Esophagus squamous epithelium (tissue), 5 donors: ENCODE data around the gene RASGEF1C. TPM values are rescaled to one million over a fixed set of nuclear protein-coding genes. Genes with fewer than 3 reads are reported as not detected.

Experiments
- DNase-seq: peaks from one replicate; lab custom pipeline; 2025; lab: John Stamatoyannopoulos, UW
- H3K27ac ChIP-seq, 4 donors: fragments of 200-600 bp; sonication (generic); one replicate each; pipeline ENCODE4 v1.5.1; 2016 to 2019; ENCODE audit warnings: mild to moderate bottlenecking in 1 of 4
- H3K27me3 ChIP-seq, 4 donors: fragments of 200-600 bp; sonication (generic); 1 replicate in 3 of 4; 2 replicates in 1 of 4; pipeline versions ENCODE4 v1.5.1 to v1.6.0; 2017 to 2021; ENCODE audit warnings: antibody characterized with exemption in 1 of 4
- H3K36me3 ChIP-seq, 3 donors: fragments of 200-600 bp; sonication (generic); one replicate each; pipeline ENCODE4 v1.5.1; 2016 to 2019
- H3K4me1 ChIP-seq, 3 donors: fragments of 200-600 bp; sonication (generic); one replicate each; pipeline ENCODE4 v1.5.1; 2017 to 2019
- H3K4me3 ChIP-seq, 4 donors: fragments of 200-600 bp; sonication (generic); 1 replicate in 3 of 4; 2 replicates in 1 of 4; pipeline ENCODE4 v1.5.1; 2016 to 2019; ENCODE audit warnings: mild to moderate bottlenecking in 2 of 4, moderate library complexity in 1 of 4
- H3K9me3 ChIP-seq, 3 donors: fragments of 200-600 bp; sonication (generic); one replicate each; pipeline ENCODE4 v1.5.1; 2016 to 2019
- POLR2A ChIP-seq, 4 donors: fragments of 450-650 bp; IDR thresholded peaks; one replicate each; pipeline ENCODE4 v1.6.1; 2017; ENCODE audit warnings: antibody characterized with exemption in 4 of 4, mild to moderate bottlenecking in 4 of 4, moderate library complexity in 3 of 4
- WGBS, 2 donors: methylation state at CpG; one replicate each; pipeline ENCODE4 v1.1.5; 2018; 5-methylcytosine and 5-hydroxymethylcytosine counted together
- intact Hi-C: fragments of 100-400 bp; cut with DNase I; formaldehyde crosslinking; loops from one replicate; pipeline ENCODE4 v1.15.0; 2022
- total RNA-seq, 4 donors: library from RNA; depleted of rRNA; stranded (reverse); fragments of >200 nt; gene quantifications; one replicate each; pipeline ENCODE4 v1.1.0, GENCODE V29; 2016
- TF ChIP-seq, protein P1 (sequence below), 6 experiments: fragments of 450-650 bp in 4 of 6; fragments of 200-600 bp in 2 of 6; sonication (generic) in 2 of 6; IDR thresholded peaks; one replicate each; pipeline ENCODE4 v1.5.1; 2016 to 2019; ENCODE audit warnings: antibody characterized with exemption in 6 of 6, mild to moderate bottlenecking in 4 of 6, moderate library complexity in 4 of 6
- donor health status: DM: yes; HTN: yes; CAD: no.

RASGEF1C gene
- total RNA-seq, 4 donors from 2014 or later: 0.19 to 0.26 TPM; not detected in 2

GRCh38 chr5:180069589-180070247, 139.3 kb downstream of the RASGEF1C start:
- 61 to 70% methylated on average over 8 to 9 of the region's 9 CpGs for WGBS, 2 donors

GRCh38 chr5:180068519-180069090, 140.4 kb downstream of the RASGEF1C start:
- intact Hi-C loops: no loop called here
- Histone ChIP-seq H3K27me3 (no peaks in the 10 kb centered on the region), H3K27ac (no peak overlapping the region), H3K9me3 (no peaks in the 10 kb centered on the region), H3K4me3 (no peak overlapping the region), H3K4me1 (peaks cover 0 to 44% (median 7%) of the 10 kb centered on the region in 3 donors), H3K36me3 (no peaks in the 10 kb centered on the region)
- DNase-seq: no peak
- TF ChIP-seq POLR2A (IDR thresholded peaks at IDR 0.05): no peak
- TF ChIP-seq, protein P1, sequence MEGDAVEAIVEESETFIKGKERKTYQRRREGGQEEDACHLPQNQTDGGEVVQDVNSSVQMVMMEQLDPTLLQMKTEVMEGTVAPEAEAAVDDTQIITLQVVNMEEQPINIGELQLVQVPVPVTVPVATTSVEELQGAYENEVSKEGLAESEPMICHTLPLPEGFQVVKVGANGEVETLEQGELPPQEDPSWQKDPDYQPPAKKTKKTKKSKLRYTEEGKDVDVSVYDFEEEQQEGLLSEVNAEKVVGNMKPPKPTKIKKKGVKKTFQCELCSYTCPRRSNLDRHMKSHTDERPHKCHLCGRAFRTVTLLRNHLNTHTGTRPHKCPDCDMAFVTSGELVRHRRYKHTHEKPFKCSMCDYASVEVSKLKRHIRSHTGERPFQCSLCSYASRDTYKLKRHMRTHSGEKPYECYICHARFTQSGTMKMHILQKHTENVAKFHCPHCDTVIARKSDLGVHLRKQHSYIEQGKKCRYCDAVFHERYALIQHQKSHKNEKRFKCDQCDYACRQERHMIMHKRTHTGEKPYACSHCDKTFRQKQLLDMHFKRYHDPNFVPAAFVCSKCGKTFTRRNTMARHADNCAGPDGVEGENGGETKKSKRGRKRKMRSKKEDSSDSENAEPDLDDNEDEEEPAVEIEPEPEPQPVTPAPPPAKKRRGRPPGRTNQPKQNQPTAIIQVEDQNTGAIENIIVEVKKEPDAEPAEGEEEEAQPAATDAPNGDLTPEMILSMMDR (IDR thresholded peaks at IDR 0.05): no peak
- WGBS, 2 donors: 47 to 69% methylated on average over 6 of the region's 6 CpGs

More at GRCh38 chr5:180069589-180070247, 139.3 kb downstream of the RASGEF1C start:
- peaks cover 0 to 44% (median 7%) of the 10 kb centered on the region in 3 donors for H3K4me1 ChIP-seq
- peak overlapping the region in 3 of 4 donors; percentile 68 to 95 (median 90) for H3K4me3 ChIP-seq
- intact Hi-C loops: no loop called here
- TF ChIP-seq POLR2A (IDR thresholded peaks at IDR 0.05): no peak
- TF ChIP-seq, protein P1 (IDR thresholded peaks at IDR 0.05): no peak
- H3K27me3 ChIP-seq: no peaks in the 10 kb centered on the region
- H3K36me3 ChIP-seq: no peaks in the 10 kb centered on the region
- H3K9me3 ChIP-seq: no peaks in the 10 kb centered on the region
- DNase-seq: no peak
- H3K27ac ChIP-seq: peak overlapping the region in 3 of 4 donors; percentile 39 to 98 (median 96)

GRCh38 chr5:180067986-180068385, 141.0 kb downstream of the RASGEF1C start:
- no peak for TF ChIP-seq POLR2A (IDR thresholded peaks at IDR 0.05)
- TF ChIP-seq, protein P1 (IDR thresholded peaks at IDR 0.05): no peak
- no peaks in the 10 kb centered on the region for H3K27me3 ChIP-seq
- H3K9me3 ChIP-seq: no peaks in the 10 kb centered on the region
- peaks cover 0 to 44% (median 7%) of the 10 kb centered on the region in 3 donors for H3K4me1 ChIP-seq
- 64 to 66% methylated on average over 4 of the region's 4 CpGs for WGBS, 2 donors
- DNase-seq: no peak
- no peaks in the 10 kb centered on the region for H3K36me3 ChIP-seq
- intact Hi-C loops: no loop called here
- no peak overlapping the region for H3K27ac ChIP-seq
- H3K4me3 ChIP-seq: no peak overlapping the region

- Histone ChIP-seq H3K27me3 (no peaks in the 10 kb centered on the region), H3K4me1 (no peaks in the 10 kb centered on the region), H3K27ac (no peak overlapping the region), H3K36me3 (no peaks in the 10 kb centered on the region), H3K9me3 (no peaks in the 10 kb centered on the region), H3K4me3 (no peak overlapping the region)
- WGBS, 2 donors: 88 to 94% methylated on average over 6 to 7 of the region's 7 CpGs
- DNase-seq: no peak
- intact Hi-C loops: no loop called here
- TF ChIP-seq POLR2A (IDR thresholded peaks at IDR 0.05): no peak
- TF ChIP-seq, protein P1 (IDR thresholded peaks at IDR 0.05): no peak
Observed at GRCh38 chr5:180060192-180060591, 148.8 kb downstream of the RASGEF1C start.

GRCh38 chr5:180059326-180059725, 149.7 kb downstream of the RASGEF1C start:
- WGBS, 2 donors: 79 to 82% methylated on average over 6 of the region's 6 CpGs
- intact Hi-C loops: no loop called here
- DNase-seq: no peak
- Histone ChIP-seq H3K4me1 (peaks cover 0 to under 1% (median 0%) of the 10 kb centered on the region in 3 donors), H3K4me3 (no peak overlapping the region), H3K9me3 (no peaks in the 10 kb centered on the region), H3K36me3 (no peaks in the 10 kb centered on the region), H3K27ac (no peak overlapping the region), H3K27me3 (no peaks in the 10 kb centered on the region)
- no peak for TF ChIP-seq POLR2A (IDR thresholded peaks at IDR 0.05)
- TF ChIP-seq, protein P1 (IDR thresholded peaks at IDR 0.05): no peak
